ENCODE data around the gene HCLS1. TPM values are rescaled to one million over a fixed set of nuclear protein-coding genes. Genes with fewer than 3 reads are reported as not detected.

HCLS1 gene
- total and polyA plus RNA-seq, 2 of the 8 experiments (the other 6 are each of a cell fraction or from before 2014, with no cell fraction given) = 0.53 to 1.3 TPM

DNA sequence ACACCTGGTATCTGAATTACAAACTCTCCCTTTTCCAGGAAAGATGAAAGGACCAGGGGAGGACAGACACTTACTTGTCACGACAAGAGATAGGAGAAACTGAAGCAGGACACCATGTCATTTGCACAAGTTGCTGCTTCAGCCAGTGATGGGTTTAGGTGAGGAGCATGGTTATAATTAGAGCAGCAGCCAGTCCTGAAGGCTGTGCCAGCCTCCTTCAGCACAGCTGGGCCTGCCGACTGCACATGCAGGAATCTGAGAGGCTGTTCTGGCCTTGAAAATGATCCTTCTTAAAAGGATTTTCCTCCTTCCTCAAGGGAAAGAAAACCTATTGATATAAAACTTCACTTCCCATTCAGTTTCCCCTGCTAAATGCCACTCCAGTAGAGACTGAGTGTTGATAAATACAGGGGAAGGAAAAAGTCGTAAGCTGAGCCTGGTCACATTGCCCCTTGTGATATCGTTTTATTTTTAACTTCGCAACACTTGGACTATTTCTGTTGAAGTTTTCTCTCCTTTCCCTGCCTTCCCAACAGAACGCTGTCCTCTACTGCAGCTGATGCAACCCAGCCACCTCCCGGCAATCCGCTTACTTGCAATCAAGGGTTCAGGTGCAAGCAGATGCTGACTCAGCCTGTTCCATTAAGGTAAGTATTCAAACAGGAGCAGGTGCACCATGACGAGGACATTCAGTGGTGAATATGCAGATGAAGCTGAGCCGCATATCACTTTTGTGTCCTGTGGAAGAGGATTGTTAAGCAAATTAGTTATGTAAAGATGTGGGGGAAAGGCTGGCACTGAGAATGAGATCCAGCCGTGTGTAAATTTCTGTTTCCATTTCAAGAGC is 67.6 kb downstream of the HCLS1 start, which contains the start of gene FBXO40 (continued):
- TF ChIP-seq JUN (IDR thresholded peaks at IDR 0.05; ENCODE audit: low read depth, low read length) = peak; percentile 60
- peak; percentile 75 for TF ChIP-seq NANOG (IDR thresholded peaks at IDR 0.05; ENCODE audit: insufficient read depth, low read depth, low read length, poor library complexity, severe bottlenecking)
- no peak for TF ChIP-seq ASH2L (IDR thresholded peaks at IDR 0.05; ENCODE audit: low read length)
- peak; percentile 78 for TF ChIP-seq SP1 (IDR thresholded peaks at IDR 0.05; ENCODE audit: low read depth, low read length)
- peak; percentile 77 for TF ChIP-seq TBP (IDR thresholded peaks at IDR 0.05; ENCODE audit: low read depth, low read length)
- no peak for TF ChIP-seq KDM4A (IDR thresholded peaks at IDR 0.05; ENCODE audit: low read depth, low read length, severe bottlenecking)
- peak; percentile 87; the same call in 1 of the 2 replicates for TF ChIP-seq POU5F1 (IDR thresholded peaks at IDR 0.05; ENCODE audit: low read depth, low read length)
- 0 out of 2 replicates have a peak, but pooled peaks have one; percentile 38 for TF ChIP-seq SP4 (IDR thresholded peaks at IDR 0.05; ENCODE audit: low read length)
- TF ChIP-seq, protein P1, sequence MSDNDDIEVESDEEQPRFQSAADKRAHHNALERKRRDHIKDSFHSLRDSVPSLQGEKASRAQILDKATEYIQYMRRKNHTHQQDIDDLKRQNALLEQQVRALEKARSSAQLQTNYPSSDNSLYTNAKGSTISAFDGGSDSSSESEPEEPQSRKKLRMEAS (IDR thresholded peaks at IDR 0.05) = peak; percentile 67
- no peak for TF ChIP-seq EZH2 (IDR thresholded peaks at IDR 0.05; ENCODE audit: low read depth, low read length, severe bottlenecking)
- TF ChIP-seq RAD21 (IDR thresholded peaks at IDR 0.05 in 1 of 2, conservative IDR thresholded peaks at IDR 0.05 in 1 of 2; ENCODE audit: low read depth in 2 of 2, low read length in 2 of 2) = peak; percentile 54 to 77
